OCI-LY7 (cell line): ENCODE results near the gene RPL36A.

Experiments
- EZH2phosphoT487 ChIP-seq: fragments of 200-600 bp; sonication (generic); IDR thresholded peaks from 2 replicates; pipeline ENCODE4 v1.6.1; 2018; ENCODE audit warnings: low read depth, borderline replicate concordance, mild to moderate bottlenecking, mixed run types, antibody characterized with exemption, low read length, moderate library complexity, mixed read lengths
- TF ChIP-seq, protein P1 (sequence below): fragments of 200-600 bp; sonication (generic); conservative IDR thresholded peaks from 2 replicates; pipeline ENCODE4 v1.5.1; 2014; ENCODE audit warnings: mild to moderate bottlenecking, antibody characterized with exemption, low read length, moderate library complexity, mixed read lengths

- TF ChIP-seq, protein P1, sequence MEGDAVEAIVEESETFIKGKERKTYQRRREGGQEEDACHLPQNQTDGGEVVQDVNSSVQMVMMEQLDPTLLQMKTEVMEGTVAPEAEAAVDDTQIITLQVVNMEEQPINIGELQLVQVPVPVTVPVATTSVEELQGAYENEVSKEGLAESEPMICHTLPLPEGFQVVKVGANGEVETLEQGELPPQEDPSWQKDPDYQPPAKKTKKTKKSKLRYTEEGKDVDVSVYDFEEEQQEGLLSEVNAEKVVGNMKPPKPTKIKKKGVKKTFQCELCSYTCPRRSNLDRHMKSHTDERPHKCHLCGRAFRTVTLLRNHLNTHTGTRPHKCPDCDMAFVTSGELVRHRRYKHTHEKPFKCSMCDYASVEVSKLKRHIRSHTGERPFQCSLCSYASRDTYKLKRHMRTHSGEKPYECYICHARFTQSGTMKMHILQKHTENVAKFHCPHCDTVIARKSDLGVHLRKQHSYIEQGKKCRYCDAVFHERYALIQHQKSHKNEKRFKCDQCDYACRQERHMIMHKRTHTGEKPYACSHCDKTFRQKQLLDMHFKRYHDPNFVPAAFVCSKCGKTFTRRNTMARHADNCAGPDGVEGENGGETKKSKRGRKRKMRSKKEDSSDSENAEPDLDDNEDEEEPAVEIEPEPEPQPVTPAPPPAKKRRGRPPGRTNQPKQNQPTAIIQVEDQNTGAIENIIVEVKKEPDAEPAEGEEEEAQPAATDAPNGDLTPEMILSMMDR = no peak
- TF ChIP-seq EZH2phosphoT487 = no peak
Measured at GRCh38 chrX:101442085-101442484, 51.3 kb downstream of the RPL36A start.
